B cell (primary cell): ENCODE measurements around the gene DSTYK. TPM values are rescaled to one million over a fixed set of nuclear protein-coding genes. Genes with fewer than 3 reads are reported as not detected.

Experiments used
- ATAC-seq: fragments of 200-7000 bp; cut with Tn5 transposase; one replicate; pipeline ENCODE4 v1.10.0; 2021; ENCODE audit warnings: low read depth, mild to moderate bottlenecking, moderate number of reproducible peaks, moderate library complexity
- CTCF ChIA-PET: fragments of 350-600 bp; sonication (Branson Sonifier 250); formaldehyde crosslinking; loops from one replicate; lab custom pipeline; 2021; ENCODE audit warnings: antibody characterized with exemption, inconsistent platforms; lab: Charles Lee
- POLR2A ChIA-PET: fragments of 350-600 bp; sonication (Branson Sonifier 250); formaldehyde crosslinking; loops from one replicate; lab custom pipeline; 2021; ENCODE audit warnings: antibody characterized with exemption; lab: Charles Lee
- DNase-seq: peaks from one replicate; pipeline ENCODE4 v3.0.0; 2013
- H2AFZ ChIP-seq: 2 replicates; pipeline ENCODE4 v1.6.1; 2012; ENCODE audit warnings: mild to moderate bottlenecking, low read depth, low read length; ENCODE audit not compliant: insufficient read depth, poor library complexity, severe bottlenecking
- H3K27ac ChIP-seq, 2 donors: 1 replicate in 1 of 2; 2 replicates in 1 of 2; pipeline ENCODE4 v1.5.1; 2012 to 2013; ENCODE audit warnings: low read length in 2 of 2, mild to moderate bottlenecking in 2 of 2, moderate library complexity in 1 of 2
- H3K27me3 ChIP-seq, 4 experiments: fragments of 200-600 bp in 1 of 4; sonication (generic) in 1 of 4; replicated peaks in 1 of 4; 1 replicate in 2 of 4; 2 replicates in 2 of 4; pipeline versions ENCODE4 v1.6.1 to v1.7.0; 2013 to 2016; ENCODE audit warnings: low read length in 3 of 4, mild to moderate bottlenecking in 2 of 4, mixed read lengths in 1 of 4, moderate library complexity in 1 of 4; ENCODE audit not compliant: insufficient read depth in 4 of 4, control insufficient read depth in 3 of 4; ENCODE audit errors: control extremely low read depth in 1 of 4
- H3K36me3 ChIP-seq, 2 experiments: replicated peaks in 1 of 2; 1 replicate in 1 of 2; 2 replicates in 1 of 2; pipeline versions ENCODE4 v1.6.1 to v1.7.1; 2013; ENCODE audit warnings: low read length in 1 of 2; ENCODE audit not compliant: insufficient read depth in 2 of 2, control insufficient read depth in 1 of 2; ENCODE audit errors: control extremely low read depth in 1 of 2, extremely low read depth in 1 of 2
- H3K4me1 ChIP-seq, 2 donors: fragments of 200-600 bp in 1 of 2; sonication (generic) in 1 of 2; 1 replicate in 1 of 2; 2 replicates in 1 of 2; pipeline versions ENCODE4 v1.5.1 to v1.6.1; 2013 to 2017; ENCODE audit warnings: low read length in 2 of 2; ENCODE audit not compliant: control insufficient read depth in 2 of 2, insufficient read depth in 2 of 2
- H3K4me2 ChIP-seq: replicated peaks from 2 replicates; pipeline ENCODE3; 2012; ENCODE audit warnings: mild to moderate bottlenecking, low read depth, low read length; ENCODE audit not compliant: poor library complexity, severe bottlenecking
- H3K4me3 ChIP-seq, 5 experiments: fragments of 200-600 bp in 1 of 5; sonication (generic) in 1 of 5; 1 replicate in 3 of 5; 2 replicates in 2 of 5; pipeline versions ENCODE4 v1.5.1 to v1.7.0; 2011 to 2016; ENCODE audit warnings: low read length in 4 of 5, mild to moderate bottlenecking in 4 of 5, low read depth in 2 of 5, control low read depth in 1 of 5, moderate library complexity in 1 of 5; ENCODE audit not compliant: insufficient read depth in 1 of 5; ENCODE audit errors: control extremely low read depth in 1 of 5, extremely low read depth in 1 of 5
- H3K79me2 ChIP-seq: fragments of 200-600 bp; sonication (generic); one replicate; pipeline ENCODE4 v1.6.0; 2016; ENCODE audit warnings: low read length; ENCODE audit not compliant: control insufficient read depth, insufficient read depth
- H3K9ac ChIP-seq: fragments of 200-600 bp; sonication (generic); 2 replicates; pipeline ENCODE4 v1.6.1; 2017; ENCODE audit warnings: mild to moderate bottlenecking, low read length, moderate library complexity
- H3K9me3 ChIP-seq, 3 donors: one replicate each; pipeline versions ENCODE4 v1.6.1 to v1.7.1; 2013; ENCODE audit warnings: low read length in 2 of 3; ENCODE audit not compliant: control insufficient read depth in 2 of 3, insufficient read depth in 1 of 3; ENCODE audit errors: control extremely low read depth in 1 of 3
- H4K20me1 ChIP-seq: 2 replicates; pipeline ENCODE4 v1.6.0; 2012; ENCODE audit warnings: mild to moderate bottlenecking, low read length; ENCODE audit not compliant: insufficient read depth, control insufficient read depth, poor library complexity, severe bottlenecking
- H3K27ac Mint-ChIP-seq: one replicate; pipeline ENCODE4 v1.8.0; 2021; ENCODE audit warnings: mixed read lengths
- H3K27me3 Mint-ChIP-seq: one replicate; pipeline ENCODE4 v1.8.0; 2021; ENCODE audit warnings: mixed read lengths
- H3K4me1 Mint-ChIP-seq: one replicate; pipeline ENCODE4 v1.8.0; 2021; ENCODE audit warnings: mixed read lengths
- H3K4me3 Mint-ChIP-seq: one replicate; pipeline ENCODE4 v1.8.0; 2021; ENCODE audit warnings: mixed read lengths
- H3K9me3 Mint-ChIP-seq: one replicate; pipeline ENCODE4 v1.8.0; 2022; ENCODE audit warnings: mixed read lengths; ENCODE audit not compliant: insufficient read depth
- CTCF ChIP-seq: fragments of 200-600 bp; IDR thresholded peaks from one replicate; pipeline ENCODE4 v1.8.0; 2022; ENCODE audit warnings: antibody characterized with exemption, mild to moderate bottlenecking
- EZH2 ChIP-seq: IDR thresholded peaks from 2 replicates; pipeline ENCODE4 v1.6.1; 2012; ENCODE audit warnings: borderline replicate concordance, low read depth, mild to moderate bottlenecking, moderate library complexity, low read length; ENCODE audit not compliant: insufficient read depth, poor library complexity, severe bottlenecking
- WGBS: methylation state at CpG from one replicate; pipeline ENCODE4 v1.1.5; 2013; ENCODE audit warnings: missing lambda C conversion rate; ENCODE audit not compliant: insufficient coverage; 5-methylcytosine and 5-hydroxymethylcytosine counted together
- intact Hi-C: fragments of 100-400 bp; cut with micrococcal nuclease; formaldehyde crosslinking; loops from one replicate; pipeline ENCODE4 v1.10.0; 2022
- polyA plus RNA-seq: library from polyadenylated mRNA; depleted of rRNA; stranded (reverse); fragments of >200 nt; gene quantifications from 2 replicates; pipeline ENCODE4 v1.2.3, GENCODE V29; 2012
- total RNA-seq, 2 donors: library from RNA; stranded (reverse); fragments of 120-200 nt in 1 of 2; gene quantifications; 1 replicate in 1 of 2; 2 replicates in 1 of 2; pipeline versions ENCODE4 v1.2.3 to v1.2.4, GENCODE V29; 2013 to 2022

The DSTYK gene
- total and polyA plus RNA-seq, 2 donors (not counting 1 experiment from before 2014, with no cell fraction given) = 3.6 to 15.7 TPM

- no peaks in the 10 kb centered on the region for H3K9me3 Mint-ChIP-seq
- Histone ChIP-seq H3K4me3 (no peak overlapping the region), H3K4me1 (no peaks in the 10 kb centered on the region), H3K4me2 (no peak overlapping the region), H3K79me2 (no peaks in the 10 kb centered on the region), H3K9me3 (no peaks in the 10 kb centered on the region), H3K27me3 (no peaks in the 10 kb centered on the region), H3K36me3 (no peaks in the 10 kb centered on the region), H3K27ac (no peak overlapping the region), H4K20me1 (no peaks in the 10 kb centered on the region), H3K9ac (no peak overlapping the region), H2AFZ (no peak overlapping the region)
- DNase-seq (no peak), ATAC-seq (no peak)
- intact Hi-C loops = no loop called here
- TF ChIP-seq EZH2 (no peak), CTCF (no peak)
- POLR2A ChIA-PET = no interaction called here
- WGBS = 48% methylated on average over 6 of the region's 11 CpGs
- CTCF ChIA-PET = no interaction called here
- no peaks in the 10 kb centered on the region for H3K27me3 Mint-ChIP-seq
- H3K4me1 Mint-ChIP-seq = no peaks in the 10 kb centered on the region
- H3K27ac Mint-ChIP-seq = no peak overlapping the region
- H3K4me3 Mint-ChIP-seq = no peak overlapping the region
Measured at GRCh38 chr1:205248793-205249601, 37.5 kb upstream of the DSTYK start.

DNA sequence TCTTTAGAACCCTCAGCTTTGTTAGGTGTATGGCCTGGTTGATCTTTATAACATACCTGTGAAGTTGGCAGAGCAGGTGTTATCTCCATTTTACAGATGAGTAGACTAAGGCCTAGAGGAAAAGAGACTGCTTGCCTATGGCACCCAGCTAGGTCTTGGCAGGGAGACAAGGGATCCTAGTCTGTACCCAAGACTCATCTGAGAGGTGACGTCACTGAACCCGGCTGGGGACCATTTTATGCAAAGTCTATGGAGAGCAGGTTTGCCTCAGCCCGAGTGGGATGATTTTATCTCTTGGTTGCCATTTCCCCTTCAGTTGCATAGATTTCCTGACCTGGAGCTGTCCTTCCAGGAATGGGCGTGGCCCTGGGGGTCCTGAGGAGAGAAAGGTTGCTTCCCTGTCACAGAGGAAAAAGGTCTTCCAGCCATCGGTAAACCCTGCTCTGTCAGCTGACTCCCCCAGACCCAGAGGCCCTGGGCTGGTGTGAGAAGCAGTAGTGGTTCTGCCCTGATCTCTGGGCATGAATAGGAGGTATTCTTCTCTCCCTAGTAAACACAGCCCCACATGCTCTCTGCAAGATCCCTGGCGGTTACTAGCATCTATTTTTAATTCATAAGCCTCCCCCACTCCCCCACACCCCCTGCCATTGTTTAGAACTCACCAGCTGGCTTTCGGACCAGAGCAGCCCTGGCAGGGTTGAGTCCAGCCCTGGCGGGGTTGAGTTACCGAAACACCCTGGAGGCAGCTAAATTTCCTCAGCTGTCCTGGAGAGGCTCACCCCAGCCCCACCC is 35.8 kb upstream of the DSTYK start:
- intact Hi-C loops = no loop called here
- H3K4me3 ChIP-seq = no peak overlapping the region
- POLR2A ChIA-PET = no interaction called here
- no peak for DNase-seq
- ATAC-seq = no peak
- no peak overlapping the region for H3K4me2 ChIP-seq
- H3K4me1 ChIP-seq = no peaks in the 10 kb centered on the region
- Mint-ChIP-seq H3K4me1 (no peaks in the 10 kb centered on the region), H3K9me3 (no peaks in the 10 kb centered on the region), H3K27ac (no peak overlapping the region), H3K4me3 (no peak overlapping the region), H3K27me3 (no peaks in the 10 kb centered on the region)
- no peak overlapping the region for H2AFZ ChIP-seq
- TF ChIP-seq CTCF = no peak
- no peak for TF ChIP-seq EZH2
- no peaks in the 10 kb centered on the region for H3K36me3 ChIP-seq
- H3K9me3 ChIP-seq = no peaks in the 10 kb centered on the region
- no peaks in the 10 kb centered on the region for H3K79me2 ChIP-seq
- H3K27me3 ChIP-seq = no peaks in the 10 kb centered on the region
- no peak overlapping the region for H3K9ac ChIP-seq
- no peak overlapping the region for H3K27ac ChIP-seq
- no peaks in the 10 kb centered on the region for H4K20me1 ChIP-seq
- CTCF ChIA-PET = interaction anchor here (0.9 to 3.2 kb wide), 3 partner anchors 9 to 107 kb away, joined by 3 to 19 read pairs (median 6); no protein-coding TSS in a partner anchor
- WGBS = 60% methylated on average over 8 of the region's 9 CpGs
